Stomach (tissue), 4 donors: ENCODE results near the gene ELP2.

ENCODE experiments used
- CTCF ChIP-seq, 7 experiments: fragments of 450-650 bp in 4 of 7; fragments of 200-600 bp in 3 of 7; sonication (generic) in 3 of 7; IDR thresholded peaks; one replicate each; pipeline ENCODE4 v1.5.1; 2016 to 2019; ENCODE audit warnings: antibody characterized with exemption in 7 of 7, control low read depth in 2 of 7, mild to moderate bottlenecking in 1 of 7
- EP300 ChIP-seq: sonication (generic); formaldehyde crosslinking; IDR thresholded peaks from one replicate; pipeline ENCODE4 v1.6.1; 2017; ENCODE audit warnings: antibody characterized with exemption
- POLR2A ChIP-seq, 4 donors: fragments of 450-650 bp; IDR thresholded peaks; one replicate each; pipeline ENCODE4 v1.6.1; 2016; ENCODE audit warnings: antibody characterized with exemption in 4 of 4, control low read depth in 2 of 4, mild to moderate bottlenecking in 1 of 4, moderate library complexity in 1 of 4
- POLR2AphosphoS5 ChIP-seq, 3 donors: sonication (generic); formaldehyde crosslinking; IDR thresholded peaks; one replicate each; pipeline ENCODE4 v1.6.1; 2016; ENCODE audit warnings: antibody characterized with exemption in 3 of 3

DNA sequence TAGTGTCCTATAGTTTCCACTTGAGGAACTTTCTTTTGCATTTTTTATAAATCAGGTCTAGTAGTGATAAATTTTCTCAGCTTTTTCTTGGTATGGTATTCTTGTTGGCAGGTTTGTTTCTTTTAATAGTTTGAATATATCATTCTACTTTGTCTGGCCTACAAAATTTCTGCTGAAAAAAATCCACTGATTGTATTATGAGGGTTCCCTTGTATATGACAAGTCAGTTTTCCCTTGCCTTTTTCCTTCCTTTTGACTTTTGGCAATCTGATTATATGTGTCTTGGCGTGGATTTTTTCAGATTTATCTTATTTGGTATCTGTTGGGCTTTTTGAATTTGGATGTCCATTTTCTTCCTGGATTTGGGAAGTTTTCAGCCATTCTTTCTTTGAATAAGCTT lies 99.5 kb downstream of the ELP2 start:
- no peak for TF ChIP-seq CTCF (IDR thresholded peaks at IDR 0.05)
- no peak for TF ChIP-seq POLR2AphosphoS5 (IDR thresholded peaks at IDR 0.05)
- TF ChIP-seq EP300, result no peak
- TF ChIP-seq POLR2A (IDR thresholded peaks at IDR 0.05), result no peak
